PC-9 (cell line): ENCODE data around the gene CFAP77.

Source experiments
- CTCF ChIP-seq: fragments of 200-600 bp; sonication (generic); conservative IDR thresholded peaks from 2 replicates; pipeline ENCODE4 v1.6.1; 2017; ENCODE audit warnings: mixed run types, antibody characterized with exemption, mild to moderate bottlenecking, moderate library complexity
- EZH2 ChIP-seq: fragments of 200-600 bp; sonication (generic); IDR thresholded peaks from 2 replicates; pipeline ENCODE4 v1.8.0; 2017; ENCODE audit warnings: antibody characterized with exemption, low read depth

- TF ChIP-seq CTCF (no peak), EZH2 (no peak)
Measured at GRCh38 chr9:132547436-132547835, 137.4 kb downstream of the CFAP77 start.
